Measurements from ENCODE around the gene RCN2.

RCN2 gene

GRCh38 chr15:76994971-76995945, 63.7 kb downstream of the RCN2 start, which contains the start of gene PSTPIP1:
PSTPIP1 (plus strand) TSS chr15:76995126; CDS start chr15:76995574, 448 bp downstream.
- DNase-seq = no peak

- no peak for DNase-seq
Observed at GRCh38 chr15:76996076-76996525, 64.6 kb downstream of the RCN2 start.

- no peak for DNase-seq
Observed at GRCh38 chr15:76996526-76997401, 65.2 kb downstream of the RCN2 start.

GRCh38 chr15:76998663-76999285, 67.2 kb downstream of the RCN2 start:
- no peak for DNase-seq

- DNase-seq = no peak
Observed at GRCh38 chr15:76999996-77000395, 68.4 kb downstream of the RCN2 start.

GRCh38 chr15:77001351-77001750, 69.8 kb downstream of the RCN2 start:
- DNase-seq = no peak

GRCh38 chr15:77001966-77002365, 70.4 kb downstream of the RCN2 start:
- no peak for DNase-seq

- no peak for DNase-seq
Observed at GRCh38 chr15:77002436-77002835, 70.9 kb downstream of the RCN2 start.

- no peak for DNase-seq
Observed at GRCh38 chr15:77002954-77003912, 71.7 kb downstream of the RCN2 start.

Data from NCI-H1092 treated with DMSO at 0.1 percent for 48 hours (cell line).